HG03108 (cell line): ENCODE data around the gene TAOK3.
"Not testable (repeated sequence)": the region's sequence is repeated elsewhere in the genome, so short reads cannot be mapped to it uniquely, and the experiment has no call there.

Experiments
- ATAC-seq: cut with Tn5 transposase; IDR thresholded peaks from one replicate; pipeline ENCODE4 v1.9.1; 2021; ENCODE audit warnings: moderate library complexity; ENCODE audit not compliant: unreplicated experiment

Gene TAOK3

DNA sequence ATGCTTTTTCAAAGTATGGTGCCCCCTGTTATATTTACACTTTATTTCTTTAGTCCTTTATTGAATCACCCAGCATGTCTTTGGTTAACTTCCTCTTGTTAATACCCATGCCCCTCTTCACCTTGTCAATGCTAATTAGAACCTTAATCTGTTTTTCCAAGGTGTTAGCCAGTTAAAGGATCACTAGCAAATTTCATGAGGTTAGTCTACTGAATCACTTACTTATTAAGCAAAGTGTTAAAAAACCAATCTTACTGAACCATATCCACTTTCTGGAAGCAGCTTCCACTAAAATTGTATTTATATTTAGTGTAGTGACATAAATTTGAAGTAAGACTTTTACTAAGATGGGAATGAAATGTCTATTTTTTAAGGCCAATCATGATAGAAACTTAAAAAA is 27.9 kb downstream of the TAOK3 start:
- no peak for ATAC-seq

DNA sequence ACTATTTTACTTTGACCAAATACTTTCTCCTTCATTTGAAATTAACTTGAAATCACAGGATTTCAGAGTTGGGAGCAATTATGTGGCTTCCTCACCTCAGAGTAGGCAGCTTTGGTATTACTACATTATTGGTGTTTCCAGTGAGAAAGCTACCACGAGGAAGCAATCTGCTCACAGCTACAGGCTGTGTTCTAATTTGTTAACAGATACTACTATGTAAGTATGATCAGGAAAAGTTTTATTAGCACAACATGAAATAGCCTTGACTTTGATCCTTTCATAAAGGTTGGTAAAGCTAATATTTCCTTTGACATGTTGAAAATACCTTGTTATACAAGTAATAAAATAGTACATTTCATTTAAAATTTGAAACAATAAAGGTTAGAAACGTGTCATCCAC is 30.6 kb downstream of the TAOK3 start:
- no peak for ATAC-seq

DNA sequence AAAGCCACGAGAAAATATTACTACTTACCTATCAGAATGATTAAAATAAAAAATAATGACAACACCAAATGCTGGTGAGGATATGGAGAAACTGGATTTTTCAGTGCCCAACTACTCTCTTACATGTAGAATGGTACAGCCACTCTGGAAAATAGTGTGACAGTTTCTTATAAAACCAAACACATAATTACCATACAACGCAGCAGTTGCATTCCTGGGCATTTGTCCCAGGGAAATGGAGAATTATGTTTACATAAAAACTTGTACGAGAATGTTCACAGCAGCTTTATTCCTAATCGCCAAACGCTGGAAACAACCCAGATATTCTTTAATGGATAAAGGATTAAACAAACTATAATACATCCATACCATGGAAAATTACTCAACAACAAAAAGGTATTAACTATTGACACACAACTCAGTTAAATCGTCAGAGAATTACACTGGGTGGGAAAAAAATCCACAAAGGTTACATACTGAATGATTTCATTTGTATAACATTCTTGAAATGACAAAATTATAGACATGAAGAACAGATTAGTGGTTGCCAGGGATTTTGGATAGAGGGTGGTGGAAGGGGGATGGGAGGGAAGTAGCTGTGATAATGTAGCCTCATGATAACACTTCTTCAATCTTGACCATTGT is 35.4 kb downstream of the TAOK3 start:
- ATAC-seq, result no peak

DNA sequence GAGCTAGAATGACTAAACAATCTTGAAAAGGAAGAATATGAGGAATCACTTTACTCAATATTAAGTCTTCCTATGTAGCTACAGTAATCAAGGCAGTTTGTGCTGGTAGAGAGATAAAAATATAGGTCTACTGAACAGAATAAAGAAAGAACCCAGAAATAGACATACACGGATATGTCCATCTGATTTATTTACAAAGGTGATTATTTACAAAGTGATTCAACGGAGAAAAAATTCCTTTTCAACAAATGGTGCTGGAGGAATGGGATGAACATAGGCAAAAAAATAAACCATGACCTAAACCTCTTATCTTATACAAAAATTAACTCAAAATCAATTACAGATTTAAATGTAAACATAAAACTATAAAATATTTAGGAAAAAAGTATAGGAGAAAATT is 36.6 kb downstream of the TAOK3 start:
- ATAC-seq, result no peak

DNA sequence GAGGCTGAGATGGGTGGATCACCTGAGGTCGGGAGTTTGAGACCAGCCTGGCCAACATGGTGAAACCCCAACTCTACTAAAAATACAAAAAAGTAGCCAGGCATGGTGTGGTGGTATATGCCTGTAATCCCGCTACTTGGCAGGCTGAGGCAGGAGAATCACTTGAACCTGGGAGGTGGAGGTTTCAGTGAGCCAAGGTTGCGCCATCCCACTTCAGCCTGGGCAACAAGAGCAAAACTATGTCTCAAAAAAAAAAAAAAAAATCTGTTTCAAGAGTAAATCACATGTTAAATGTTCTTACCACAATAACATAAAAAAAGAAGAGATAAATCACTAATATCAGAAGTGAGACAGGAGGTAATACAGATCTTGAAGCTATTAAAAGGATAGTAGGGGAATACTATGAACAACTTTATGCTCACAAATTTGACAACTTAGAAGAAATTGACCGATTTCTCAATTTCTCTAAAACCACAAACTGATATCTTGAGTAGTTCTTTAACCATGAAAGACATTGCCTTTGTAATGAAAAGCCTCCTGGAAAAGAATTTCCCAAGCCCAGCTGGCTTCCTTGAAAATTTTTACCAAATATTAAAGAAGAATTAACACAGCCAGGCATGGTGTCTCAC is 37.7 kb downstream of the TAOK3 start:
- no peak for ATAC-seq

DNA sequence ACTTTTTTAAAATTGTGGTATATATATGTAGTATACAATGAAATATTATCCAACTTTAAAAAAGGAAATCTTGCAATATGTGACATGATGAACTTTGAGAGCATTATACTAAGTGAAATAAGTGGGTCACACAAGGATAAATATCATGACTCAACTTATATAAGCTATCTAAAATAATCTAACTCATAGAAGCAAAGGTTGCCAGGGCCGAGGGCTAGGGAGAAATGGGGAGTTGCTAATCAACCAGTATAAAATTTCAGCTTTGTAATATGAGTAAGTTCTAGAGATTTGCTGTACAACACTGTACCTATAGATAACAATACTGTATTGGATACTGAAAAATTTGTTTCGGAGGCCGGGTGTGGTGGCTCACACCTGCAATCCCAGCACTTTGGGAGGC is 38.5 kb downstream of the TAOK3 start:
- ATAC-seq, result no peak

DNA sequence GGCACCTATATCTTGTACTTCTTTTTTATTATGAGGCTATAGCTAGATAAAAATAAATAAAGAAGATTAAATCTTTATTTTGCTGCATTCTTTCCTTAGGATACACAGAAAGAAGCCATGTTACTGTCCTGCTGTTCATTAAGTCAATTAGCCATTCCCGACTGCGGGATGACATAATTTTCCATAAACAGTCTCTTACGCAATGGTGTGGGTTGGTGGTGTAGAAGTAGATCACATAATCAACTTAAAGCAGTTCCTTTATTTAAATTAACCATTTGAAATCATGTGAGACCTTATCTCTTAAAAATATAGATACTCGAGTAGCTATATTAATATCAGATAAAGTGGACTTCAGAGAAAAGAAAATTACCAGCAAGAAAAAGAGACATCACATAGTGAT is 40.2 kb downstream of the TAOK3 start:
- no peak for ATAC-seq

DNA sequence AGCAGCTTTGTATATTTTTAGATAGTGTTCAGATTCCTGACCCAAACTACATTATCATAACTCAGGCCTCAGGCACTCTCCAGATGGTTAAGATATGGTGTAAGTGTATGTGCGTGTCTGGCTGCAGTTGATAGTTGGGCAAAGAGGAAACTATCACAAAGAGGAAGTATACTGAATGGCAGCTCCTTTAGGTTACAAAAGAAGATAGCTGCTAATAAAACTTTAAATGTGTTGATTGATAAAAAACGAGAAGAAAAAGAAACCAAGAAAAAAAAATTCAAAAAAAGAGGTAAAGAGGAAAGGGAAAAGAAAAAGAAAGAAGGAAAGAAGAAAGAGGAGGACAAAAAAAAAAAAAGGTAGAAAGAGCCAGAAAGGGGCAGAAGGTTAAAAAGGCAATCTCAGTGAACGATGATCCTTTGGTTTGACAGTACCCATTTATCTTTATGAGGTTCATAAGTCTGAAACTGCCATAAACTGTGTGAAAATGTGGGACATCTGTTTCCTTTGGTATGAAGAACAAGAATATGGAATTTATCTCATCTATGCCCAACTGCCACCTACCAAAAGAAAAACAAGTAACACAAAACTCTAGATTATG is 42.2 kb downstream of the TAOK3 start:
- peak; percentile 70 for ATAC-seq

DNA sequence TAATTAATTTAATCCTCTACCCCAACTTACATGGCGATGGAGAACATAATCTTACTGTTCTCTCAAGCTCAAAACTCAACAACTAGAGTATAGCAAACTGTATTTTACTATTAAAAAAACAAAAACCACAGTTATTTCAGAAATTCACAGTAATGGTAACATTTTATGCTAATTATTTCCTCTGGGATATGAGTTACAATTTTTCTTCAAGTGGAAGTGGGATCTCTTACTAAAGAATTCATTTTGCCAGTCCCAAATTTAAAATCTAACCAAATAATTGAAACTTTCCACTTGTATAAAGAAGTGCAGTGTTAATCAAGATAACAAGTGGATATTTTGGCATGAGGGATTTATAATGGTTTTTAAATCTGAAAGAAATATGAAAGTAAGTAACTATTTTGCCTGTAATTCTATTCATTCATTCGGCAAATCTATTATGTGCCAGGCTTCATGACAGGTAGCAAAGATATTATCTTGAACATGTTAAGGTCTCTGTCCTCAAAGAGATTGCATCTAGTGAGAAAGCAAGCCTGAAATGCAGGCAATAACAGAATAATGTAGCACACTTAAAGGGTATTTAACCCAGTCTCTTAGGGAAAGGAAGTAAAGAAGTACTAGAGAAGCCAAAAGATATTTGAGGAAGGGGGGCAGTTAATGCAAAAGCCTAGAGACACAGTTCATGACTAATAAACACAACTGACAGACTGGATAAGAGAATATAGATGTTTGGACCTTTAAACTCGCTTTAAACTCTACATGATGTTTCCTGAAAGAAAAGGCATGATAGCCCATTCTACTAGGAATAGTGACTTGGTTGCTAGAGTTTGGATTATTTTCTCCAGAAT is 44.0 kb downstream of the TAOK3 start:
- ATAC-seq, result no peak

DNA sequence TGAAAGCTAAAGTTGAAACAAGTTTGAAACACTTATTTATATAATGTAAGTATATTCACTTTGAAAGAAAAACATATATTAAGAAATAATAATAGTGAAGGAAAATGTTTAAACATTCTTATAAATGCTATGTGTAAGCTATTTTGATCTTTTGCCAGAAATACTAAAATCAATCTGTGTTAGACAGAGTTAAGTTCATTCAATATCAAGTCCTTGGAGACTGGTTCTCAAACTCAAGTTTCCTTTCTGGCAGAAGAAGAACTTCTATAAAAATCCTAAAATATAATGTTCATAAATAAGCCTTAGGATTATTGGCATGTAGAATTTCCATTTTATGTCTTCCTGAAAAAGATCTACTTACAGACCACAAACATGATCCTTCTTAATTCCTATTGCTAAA is 45.3 kb downstream of the TAOK3 start:
- ATAC-seq, result no peak

DNA sequence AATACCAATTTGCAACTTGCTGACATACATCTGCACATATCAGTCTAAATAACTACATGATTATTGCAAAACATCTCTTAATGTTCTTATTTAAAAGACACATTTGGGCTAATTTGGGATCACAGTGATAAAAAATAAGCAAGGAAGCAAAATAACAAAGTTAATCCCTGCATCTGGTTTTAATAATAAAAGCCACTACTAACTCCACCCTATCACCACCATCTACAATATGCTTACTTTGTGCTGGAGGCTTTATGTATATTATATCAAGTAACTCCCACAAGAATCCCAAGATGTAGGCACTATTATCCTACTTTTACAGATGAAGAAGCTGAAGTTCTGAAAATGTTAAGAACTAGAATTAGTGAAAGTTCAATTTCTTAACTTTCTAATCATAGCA is 45.7 kb downstream of the TAOK3 start:
- ATAC-seq, result no peak

DNA sequence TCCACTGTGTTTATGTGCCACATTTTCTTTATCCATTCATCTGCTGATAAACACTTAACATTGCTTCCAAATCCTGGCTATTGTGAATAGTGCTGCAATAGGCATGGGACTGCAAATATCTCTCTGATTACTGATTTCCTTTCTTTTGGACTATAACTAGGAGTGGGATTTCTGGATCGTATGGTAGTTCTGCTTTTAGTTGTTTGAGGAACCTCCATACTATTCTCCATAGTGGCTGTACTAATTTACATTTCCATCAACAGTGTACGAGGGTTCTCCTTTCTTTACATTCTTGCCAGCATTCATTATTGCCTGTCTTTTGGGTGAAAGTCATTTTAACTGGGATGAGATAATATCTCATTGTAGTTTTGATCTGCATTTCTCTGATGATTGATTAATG is 47.6 kb downstream of the TAOK3 start:
- ATAC-seq, result no peak

DNA sequence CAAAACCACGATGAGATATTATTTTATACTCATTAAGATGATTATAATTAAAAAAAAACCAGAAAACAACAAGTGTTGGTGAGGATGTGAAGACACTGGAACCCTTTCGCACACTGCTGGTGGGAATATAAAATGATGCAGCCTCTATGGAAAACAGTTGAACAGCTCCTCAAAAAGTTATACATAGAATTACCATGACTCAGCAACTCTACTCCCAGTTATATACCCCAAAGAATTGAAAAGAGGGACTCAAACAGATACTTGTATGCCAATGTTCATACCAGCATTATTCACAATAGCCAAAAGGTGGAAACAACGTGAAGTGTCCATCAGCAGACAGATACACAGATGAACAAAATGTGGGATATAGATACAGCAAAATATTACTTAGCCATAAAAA is 53.1 kb downstream of the TAOK3 start:
- ATAC-seq, result no peak

DNA sequence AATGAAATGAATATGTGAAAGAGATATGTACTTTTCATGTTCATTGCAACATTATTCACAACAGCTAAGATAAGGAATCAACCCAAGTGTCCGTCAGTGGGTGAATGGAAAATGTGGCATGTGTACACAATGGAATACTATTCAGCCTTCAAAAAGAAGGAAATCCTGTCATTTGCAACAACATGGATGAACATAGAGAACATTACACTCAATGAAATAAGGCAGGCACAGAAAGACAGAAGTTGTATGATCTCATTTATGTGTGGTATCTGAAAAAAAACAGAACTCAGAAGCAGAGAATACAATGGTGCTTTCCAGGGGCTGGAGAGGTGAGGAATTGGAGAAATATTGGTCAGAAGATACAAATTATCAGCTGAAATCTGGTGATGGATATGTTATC is 54.0 kb downstream of the TAOK3 start:
- ATAC-seq, result no peak

DNA sequence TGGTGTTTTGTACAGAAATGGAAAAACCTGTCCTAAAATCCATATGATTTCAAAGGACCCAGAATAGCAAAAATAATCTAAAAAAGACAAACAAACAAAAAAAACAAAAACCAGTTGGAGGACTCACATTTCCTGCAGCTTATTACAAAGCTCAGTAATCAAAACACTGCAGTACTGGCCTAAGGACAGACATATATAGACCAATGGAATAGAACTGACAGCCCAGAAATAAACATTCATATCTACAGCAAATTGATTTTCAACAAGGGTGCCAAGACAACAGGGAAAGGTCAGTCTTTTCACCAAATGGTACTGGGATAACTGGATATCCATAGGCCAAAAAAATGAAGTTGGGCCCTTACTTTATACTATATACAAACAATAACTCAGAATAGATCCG is 55.0 kb downstream of the TAOK3 start:
- no peak for ATAC-seq

DNA sequence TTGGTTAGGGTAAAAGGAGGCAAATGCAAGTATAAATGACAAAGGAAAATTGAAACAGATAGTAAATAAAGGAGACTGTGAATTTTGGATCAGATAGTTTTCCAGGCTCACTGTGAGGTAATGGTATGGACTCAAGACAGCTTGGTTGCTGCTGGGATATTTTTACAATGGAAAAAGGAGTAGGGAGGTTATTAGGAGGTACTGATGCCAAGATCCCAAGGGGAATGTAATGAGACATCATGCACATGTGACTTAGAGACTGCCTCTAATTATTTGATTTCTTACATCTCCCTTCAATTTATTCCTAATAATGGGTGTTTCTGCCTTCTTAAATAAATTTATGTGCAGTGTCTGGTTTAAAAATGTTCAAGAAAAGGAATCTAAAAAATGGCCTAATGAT is 56.9 kb downstream of the TAOK3 start:
- ATAC-seq, result no peak

DNA sequence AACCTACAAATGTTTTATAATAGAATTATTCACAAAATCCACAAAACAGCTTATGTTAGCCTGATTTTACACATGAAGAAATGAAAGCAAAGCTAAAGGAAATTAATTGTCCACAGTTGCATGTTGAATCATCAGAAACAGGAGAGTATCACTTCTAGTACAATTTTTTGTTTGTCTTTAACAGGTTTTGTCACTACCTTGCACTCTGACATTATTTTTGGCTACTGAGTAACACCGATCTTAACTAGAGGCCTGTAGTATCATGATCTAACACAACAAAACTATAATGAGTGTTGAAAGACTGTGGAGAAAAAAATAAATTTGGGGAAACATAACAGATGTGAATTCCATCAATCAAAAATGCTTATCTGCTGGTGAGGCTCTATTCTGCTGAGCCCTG is 60.1 kb downstream of the TAOK3 start:
- ATAC-seq, result peak; percentile 64

DNA sequence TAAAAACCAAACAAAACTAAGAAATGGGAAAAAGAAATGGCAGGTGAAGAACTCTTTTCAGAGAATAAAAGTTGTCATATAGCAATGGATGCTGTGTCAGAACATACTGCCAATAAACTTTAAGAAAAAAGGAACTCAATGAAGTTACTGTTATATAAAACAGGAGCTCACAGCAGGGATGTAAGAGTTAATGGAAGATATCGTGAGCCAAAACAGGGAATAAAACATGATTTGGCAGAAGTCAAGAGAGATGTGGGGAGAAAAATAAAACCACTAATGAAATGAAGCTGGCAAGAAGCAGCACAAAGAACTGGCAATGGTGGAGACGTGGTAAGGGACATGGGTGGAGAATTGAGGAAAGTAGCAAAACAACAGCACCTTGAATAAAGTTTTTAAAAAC is 61.0 kb downstream of the TAOK3 start:
- no peak for ATAC-seq

DNA sequence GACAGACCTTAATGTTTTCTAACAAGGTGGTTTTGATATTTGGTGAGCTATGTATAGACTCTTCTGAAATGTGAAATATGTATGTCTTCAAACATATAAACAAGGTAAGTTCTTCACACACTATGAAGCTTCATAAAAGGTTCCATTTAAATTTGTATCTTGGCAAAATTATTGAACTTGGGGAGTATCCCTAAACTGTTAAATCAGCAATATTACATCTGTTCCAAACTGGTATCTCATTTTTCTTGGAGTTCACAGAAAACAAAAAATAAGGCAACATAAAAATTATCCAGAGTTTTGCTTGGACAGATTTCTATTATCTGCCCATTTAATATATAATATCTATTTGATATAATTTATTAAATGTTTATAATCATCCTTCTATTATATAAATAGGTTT is 62.4 kb downstream of the TAOK3 start:
- no peak for ATAC-seq

DNA sequence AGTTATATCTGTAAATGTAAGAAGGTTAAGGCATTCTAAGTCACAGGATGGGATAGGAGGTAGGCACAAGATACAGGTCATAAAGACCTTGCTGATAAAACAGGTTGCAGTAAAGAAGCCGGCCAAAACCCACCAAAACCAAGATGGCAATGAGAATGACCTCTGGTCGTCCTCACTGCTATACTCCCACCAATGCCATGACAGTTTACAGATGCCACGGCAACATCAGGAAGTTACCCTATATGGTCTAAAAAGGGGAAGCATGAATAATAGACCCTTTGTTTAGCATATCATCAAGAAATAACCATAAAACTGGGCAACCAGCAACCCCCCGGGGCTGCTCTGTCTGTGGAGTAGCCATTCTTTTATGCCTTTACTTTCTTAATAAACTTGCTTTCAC is 64.7 kb downstream of the TAOK3 start:
- not testable (repeated sequence) for ATAC-seq

DNA sequence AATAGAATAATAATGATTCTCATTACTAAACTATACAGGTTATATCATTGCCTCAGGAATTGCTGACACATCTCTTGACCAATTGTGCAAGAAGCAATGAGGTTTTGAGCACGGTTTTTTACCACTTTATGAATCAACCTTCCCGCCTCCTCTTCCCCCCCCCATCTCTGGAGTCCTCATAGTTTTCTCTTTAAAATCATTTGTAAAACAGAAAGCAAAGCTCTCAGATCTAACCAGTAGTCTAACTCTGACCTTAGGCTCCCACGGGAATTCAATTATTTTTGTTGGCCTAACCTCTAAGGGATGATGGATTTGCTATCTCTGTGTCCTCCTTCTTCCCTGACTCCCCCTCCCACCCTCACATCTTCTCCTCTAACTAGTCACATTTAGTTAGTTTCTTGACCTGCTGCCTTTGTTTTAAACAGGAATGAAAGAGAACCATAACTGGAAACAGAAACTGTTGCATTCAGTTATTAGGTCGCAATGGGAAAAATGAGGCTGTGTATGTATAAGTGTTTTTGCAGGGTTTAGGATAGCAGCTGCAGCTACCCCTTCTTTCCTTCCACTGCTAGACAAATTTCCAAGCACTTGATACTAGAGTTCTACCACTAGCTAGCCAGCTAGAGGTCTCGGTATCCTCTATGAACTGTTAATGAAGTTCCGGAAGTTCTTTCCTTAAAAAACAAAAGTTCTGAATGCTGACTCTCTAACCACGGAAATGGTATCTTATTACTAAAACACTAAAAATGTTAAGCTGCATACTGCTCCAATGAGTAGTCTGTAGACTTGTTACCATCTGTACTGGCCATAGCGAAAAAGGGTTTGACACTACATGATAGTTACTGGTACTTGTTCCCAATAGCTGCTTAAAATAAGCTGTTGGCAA is 65.4 kb downstream of the TAOK3 start:
- peak; percentile 33 for ATAC-seq
